GDM1 (cell line): ENCODE data around the gene NTHL1.
"Not testable (repeated sequence)": the region's sequence is repeated elsewhere in the genome, so short reads cannot be mapped to it uniquely, and the experiment has no call there.

Experiments used
- DNase-seq: peaks from one replicate; lab custom pipeline; 2025; lab: John Stamatoyannopoulos, UW

The NTHL1 gene

DNA sequence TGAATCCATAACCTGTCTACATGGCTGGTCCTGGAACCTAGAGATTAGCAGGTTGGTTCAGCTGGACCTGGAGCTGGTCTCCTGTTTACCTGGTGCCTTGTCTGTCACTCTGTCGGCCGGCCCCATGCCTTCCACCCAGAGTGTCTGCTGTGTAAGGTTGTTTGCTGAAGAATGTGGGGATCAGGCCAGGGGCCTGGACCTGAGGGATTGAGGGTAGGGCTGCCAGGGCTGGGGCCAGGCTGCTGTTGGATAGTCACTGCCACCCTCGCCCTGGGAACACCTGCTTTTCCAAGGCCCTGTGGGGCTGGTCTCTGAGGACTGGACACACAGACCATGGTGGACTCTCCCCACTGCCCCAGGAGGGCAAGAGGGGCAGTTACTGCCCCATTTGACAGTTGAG is 19.5 kb downstream of the NTHL1 start:
- DNase-seq = no peak

- no peak for DNase-seq
These were observed 20.3 kb downstream of the NTHL1 start for GRCh38 chr16:2027024-2028010.

DNA sequence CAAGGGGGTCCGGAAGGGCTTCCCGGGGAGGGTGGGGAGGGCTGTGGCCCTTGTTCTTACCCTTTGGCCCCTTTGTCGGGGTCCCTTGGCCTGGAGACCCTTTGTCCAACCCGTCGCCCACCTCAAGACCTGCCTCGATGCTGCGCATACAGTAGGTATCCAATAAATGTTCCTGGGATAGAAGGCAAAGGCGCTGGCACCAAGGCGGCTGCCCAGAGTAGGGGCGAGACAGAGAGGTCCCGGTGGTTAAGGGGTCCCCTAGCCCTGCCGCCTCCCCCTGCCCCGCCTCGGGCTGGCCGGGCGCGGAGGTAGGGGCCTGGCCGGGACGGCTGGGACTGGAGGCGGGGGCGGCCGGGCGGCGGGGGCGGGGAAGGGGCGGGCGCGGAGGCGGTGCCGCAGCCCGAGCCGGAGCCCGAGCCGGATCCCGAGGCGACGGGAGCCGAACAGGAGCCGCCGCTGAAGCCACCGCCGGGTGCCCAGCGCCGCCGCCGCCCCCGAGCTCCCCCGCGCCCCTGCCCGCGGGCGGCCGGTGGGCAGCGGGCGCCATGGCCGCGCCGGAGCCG is 21.1 kb downstream of the NTHL1 start, which contains the start of gene NHERF2:
TSS of gene NHERF2 (plus strand) at position 442 of the 563 bp plus-strand sequence. CDS start at position 546, 104 bp downstream.
- DNase-seq = no peak

DNA sequence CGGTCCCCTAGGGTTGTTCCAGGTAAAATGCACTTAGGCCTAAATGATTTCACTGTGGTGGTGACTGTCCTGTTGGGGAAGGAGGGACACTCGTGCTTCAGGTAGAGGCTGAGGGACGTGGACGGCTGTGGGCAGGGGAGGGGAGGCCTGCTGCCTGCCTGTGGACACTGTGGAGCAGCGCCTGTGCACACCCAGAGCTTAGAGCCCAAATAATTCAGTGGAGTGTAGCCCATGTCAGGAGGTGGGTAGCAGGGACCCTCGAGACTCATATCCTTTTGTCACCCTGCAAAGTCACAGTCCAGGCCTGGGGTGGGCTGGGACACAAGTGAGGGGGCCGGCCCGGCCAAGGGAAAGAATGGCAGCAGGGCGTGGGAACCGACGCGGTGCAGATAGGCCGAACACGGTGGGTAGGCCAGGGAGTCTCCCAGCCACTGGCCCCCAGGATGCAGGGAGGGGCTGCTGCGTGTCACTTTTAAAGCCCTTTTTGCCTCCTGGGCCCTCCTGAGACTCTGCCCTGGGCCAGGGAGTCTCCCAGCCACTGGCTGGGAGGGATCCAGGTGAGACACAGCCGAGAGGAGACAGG is 21.7 kb downstream of the NTHL1 start:
- DNase-seq = no peak

DNA sequence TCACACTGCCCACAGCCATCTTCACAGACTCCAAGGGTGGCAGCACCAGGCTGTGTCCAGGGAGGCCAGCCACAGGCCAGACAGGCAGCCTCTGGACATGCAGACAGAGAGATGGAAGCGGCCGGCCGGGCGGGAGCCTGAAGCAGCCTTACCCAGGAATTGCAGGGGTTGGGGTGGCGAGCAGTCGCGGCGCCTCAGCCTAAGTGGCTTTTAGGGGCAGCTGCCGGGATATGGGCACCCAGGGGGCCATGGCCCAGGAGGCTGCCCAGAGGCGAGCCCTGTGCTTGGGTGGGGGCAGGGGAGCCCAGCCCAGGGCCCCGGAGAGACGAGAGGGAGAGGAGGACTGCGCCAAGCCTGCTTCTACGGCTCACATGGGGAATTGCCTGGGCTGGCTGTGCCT is 22.4 kb downstream of the NTHL1 start:
- DNase-seq = no peak

- no peak for DNase-seq
These were observed 23.6 kb downstream of the NTHL1 start for GRCh38 chr16:2024032-2024420.

DNA sequence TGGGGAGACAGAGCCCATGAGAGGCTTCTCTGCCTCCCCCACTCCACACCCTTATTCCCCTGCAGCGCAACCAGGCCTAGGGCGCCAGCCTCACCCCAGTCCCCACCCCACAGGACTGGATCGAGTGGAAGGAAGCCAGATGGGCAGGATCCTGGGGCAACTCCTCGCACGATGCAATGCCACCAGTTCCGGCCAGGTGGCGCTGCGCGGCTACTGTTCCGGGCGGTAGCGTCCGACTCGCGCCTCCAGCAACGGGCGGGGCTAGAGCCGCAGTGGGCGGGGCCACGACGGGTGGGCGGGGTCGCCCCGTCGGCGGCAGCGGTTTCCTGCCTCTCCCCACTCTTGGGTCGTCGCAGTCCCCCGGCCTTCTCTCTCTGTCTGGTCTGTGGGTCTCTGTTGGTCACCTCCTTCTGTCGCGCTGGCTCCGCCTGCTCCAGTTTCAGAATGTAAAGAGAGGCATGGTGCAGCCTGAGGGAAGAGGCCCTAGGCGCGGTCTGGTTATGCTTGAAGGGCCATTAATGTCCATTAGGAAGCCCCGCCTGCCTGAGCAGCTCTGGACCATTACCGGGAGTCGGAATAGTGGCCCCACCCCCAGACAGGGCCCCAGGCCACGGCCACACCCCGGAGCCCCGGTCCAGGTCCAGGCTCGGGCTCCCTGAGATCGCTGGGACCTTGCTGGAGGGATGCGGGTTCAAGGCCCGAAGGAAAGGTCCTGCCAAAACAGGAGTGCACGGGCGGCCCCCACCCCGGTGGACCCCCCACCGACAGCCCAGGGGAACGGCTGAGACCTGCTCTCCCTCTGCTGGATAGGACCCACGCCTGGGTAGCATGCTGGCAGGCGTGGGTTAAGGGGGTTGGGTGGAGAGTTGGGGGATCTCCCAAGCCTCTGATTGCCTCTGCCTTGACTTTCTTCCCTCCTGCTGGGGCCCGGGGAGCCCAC is 24.3 kb downstream of the NTHL1 start:
- DNase-seq = peak; percentile 90

GRCh38 chr16:2022723-2023091 is 24.9 kb downstream of the NTHL1 start:
- DNase-seq = no peak

- no peak for DNase-seq
These were observed 27.5 kb downstream of the NTHL1 start for GRCh38 chr16:2019921-2020831.

GRCh38 chr16:2019518-2019920 is 28.1 kb downstream of the NTHL1 start, which contains the start of gene NPW:
Gene NPW (plus strand): TSS chr16:2019785.
- DNase-seq = no peak

DNA sequence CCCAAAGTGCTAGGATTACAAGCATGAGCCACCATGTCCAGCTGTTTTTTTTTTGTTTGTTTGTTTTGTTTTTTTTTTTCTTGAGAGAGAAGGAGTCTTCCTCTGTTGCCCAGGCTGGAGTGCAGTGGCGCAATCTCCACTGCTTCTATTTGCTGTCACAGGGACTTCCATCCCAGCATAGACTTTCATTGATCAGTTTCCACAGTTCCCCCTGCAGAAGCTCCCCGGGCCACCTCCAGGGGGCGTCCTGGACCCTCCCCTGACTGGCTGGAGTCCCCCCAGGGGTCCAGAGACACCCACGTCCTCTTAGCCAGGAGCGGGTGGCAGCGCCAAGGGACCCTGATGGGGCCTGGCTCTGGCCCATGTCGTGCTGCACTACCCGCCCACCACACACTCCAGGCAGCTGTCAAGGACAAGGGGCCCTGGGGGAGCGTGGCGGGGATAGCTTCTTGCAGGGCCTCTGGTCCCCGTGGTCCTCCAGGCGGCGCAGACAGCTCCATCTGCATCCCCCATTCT is 31.2 kb downstream of the NTHL1 start:
- DNase-seq = no peak

DNA sequence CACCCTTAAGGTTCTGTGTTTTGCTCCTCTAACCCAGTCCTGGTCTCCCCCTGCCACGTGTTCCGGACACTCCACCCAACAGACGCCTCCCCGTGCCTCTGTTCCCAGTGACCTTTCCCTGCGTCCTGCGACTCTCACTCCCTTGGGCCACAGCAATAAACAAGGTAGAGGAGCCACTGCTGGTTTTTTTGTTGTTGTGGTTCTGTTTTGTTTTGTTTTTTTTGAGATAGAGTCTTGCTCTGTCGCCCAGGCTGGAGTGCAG is 31.8 kb downstream of the NTHL1 start:
- no peak for DNase-seq

GRCh38 chr16:2015117-2015946 is 32.3 kb downstream of the NTHL1 start:
- DNase-seq = no peak

- no peak for DNase-seq
These were observed 34.1 kb downstream of the NTHL1 start for GRCh38 chr16:2013527-2013926.

GRCh38 chr16:2011726-2012125 is 35.9 kb downstream of the NTHL1 start:
- not testable (repeated sequence) for DNase-seq

DNA sequence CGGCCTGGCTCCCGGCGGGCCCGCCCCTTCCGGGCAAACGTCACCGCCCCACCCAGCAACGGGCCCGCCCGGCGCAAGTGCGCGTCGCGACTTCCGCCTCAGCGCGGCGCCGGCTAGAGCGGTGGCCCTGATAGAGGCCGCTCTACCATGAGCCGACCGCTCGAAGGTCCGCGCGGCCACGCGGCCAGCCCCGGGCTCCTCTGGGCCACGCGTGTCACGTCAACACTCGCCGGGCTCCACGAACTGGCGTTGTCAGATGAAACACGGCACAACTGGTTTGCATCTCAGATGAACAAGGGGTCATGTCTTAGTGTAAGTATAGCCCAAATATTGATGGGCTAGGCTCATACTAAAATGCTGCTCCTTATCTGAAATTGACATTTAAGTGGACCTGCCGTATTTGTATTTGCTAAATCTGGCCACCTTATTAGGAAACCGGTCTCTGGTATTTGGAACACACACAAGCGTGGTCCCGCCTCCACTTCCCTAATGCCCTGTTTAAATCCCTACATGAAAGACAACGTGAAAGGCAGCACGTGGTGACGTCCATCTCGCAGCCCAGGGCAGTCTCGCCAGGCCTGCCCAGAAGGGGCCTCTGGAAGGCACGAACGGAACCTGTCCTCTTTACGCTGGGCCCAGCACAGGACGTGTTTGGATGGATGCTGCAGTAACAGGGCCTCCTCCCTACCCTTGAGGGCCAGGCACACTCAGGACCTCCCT is 37.7 kb downstream of the NTHL1 start, which contains the start of gene ZNF598:
TSS of gene ZNF598 (minus strand) at position 31 of the 720 bp plus-strand sequence.
- peak; percentile 84 for DNase-seq

DNA sequence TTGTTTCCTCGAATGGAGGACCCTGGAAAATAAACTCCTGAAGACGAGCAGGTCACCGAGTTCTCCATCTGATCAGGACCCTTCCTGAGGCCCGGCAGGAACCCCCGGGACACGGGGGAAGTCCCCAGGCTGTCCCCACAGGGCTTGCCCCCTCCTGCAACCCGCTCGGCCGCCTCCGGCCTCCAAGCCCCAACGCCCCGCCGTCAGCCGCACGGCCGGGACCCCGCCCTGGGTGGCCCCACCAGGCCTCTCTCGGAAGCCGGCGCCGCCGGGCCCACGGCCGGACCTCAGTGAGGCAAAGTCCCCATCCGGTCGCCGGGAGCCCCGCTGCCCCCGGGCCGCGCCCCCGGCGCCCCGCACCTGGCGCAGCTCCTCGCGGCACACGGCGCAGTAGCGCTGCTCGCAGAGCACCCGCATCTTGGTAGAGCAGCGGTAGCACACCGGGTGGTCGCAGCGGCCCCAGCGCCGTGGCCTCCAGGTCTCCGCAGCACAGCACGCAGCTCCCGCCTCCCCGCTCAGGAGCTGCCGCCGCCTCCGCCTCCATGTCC is 38.4 kb downstream of the NTHL1 start:
- no peak for DNase-seq

GRCh38 chr16:2008631-2009163 is 38.9 kb downstream of the NTHL1 start:
- no peak for DNase-seq
